HepG2 (cell line): ENCODE data around the gene CGREF1. TPM values are rescaled to one million over a fixed set of nuclear protein-coding genes. Genes with fewer than 3 reads are reported as not detected.

Source experiments
- AHR ChIP-seq: IDR thresholded peaks from 2 replicates; pipeline ENCODE4 v1.6.1; 2018; ENCODE audit warnings: missing genetic modification reagents, missing compliant biosample characterization
- ATRX ChIP-seq: sonication (generic); formaldehyde crosslinking; IDR thresholded peaks from 2 replicates; pipeline ENCODE4 v1.4.0; 2020; ENCODE audit warnings: missing genetic modification reagents, borderline replicate concordance
- BCL6 ChIP-seq: IDR thresholded peaks from 2 replicates; pipeline ENCODE4 v1.6.1; 2016; ENCODE audit warnings: missing genetic modification reagents, missing compliant biosample characterization
- EP300 ChIP-seq, 3 experiments: sonication (generic) in 1 of 3; formaldehyde crosslinking in 1 of 3; IDR thresholded peaks; 2 replicates each; pipeline versions ENCODE4 v1.5.1 to v1.6.1; 2011 to 2020; ENCODE audit warnings: low read depth in 2 of 3, low read length in 2 of 3, borderline replicate concordance in 1 of 3, improper control_type of control experiment in 1 of 3, mild to moderate bottlenecking in 1 of 3, missing genetic modification reagents in 1 of 3, moderate library complexity in 1 of 3
- FLYWCH1 ChIP-seq: sonication (generic); formaldehyde crosslinking; IDR thresholded peaks from 2 replicates; pipeline ENCODE4 v1.8.1; 2023; ENCODE audit warnings: mild to moderate bottlenecking, missing genetic modification reagents
- HMG20B ChIP-seq: conservative IDR thresholded peaks from 2 replicates; pipeline ENCODE4 v1.6.1; 2016; ENCODE audit warnings: missing genetic modification reagents, missing compliant biosample characterization
- IRX3 ChIP-seq: sonication (generic); formaldehyde crosslinking; IDR thresholded peaks from 2 replicates; pipeline ENCODE4 v1.8.1; 2023; ENCODE audit warnings: mild to moderate bottlenecking, low read depth, missing genetic modification reagents, borderline replicate concordance
- KMT2B ChIP-seq: IDR thresholded peaks from 2 replicates; pipeline ENCODE4 v1.6.1; 2016; ENCODE audit warnings: missing genetic modification reagents, missing compliant biosample characterization
- MEF2D ChIP-seq: sonication (generic); formaldehyde crosslinking; IDR thresholded peaks from 2 replicates; pipeline ENCODE4 v1.5.1; 2020; ENCODE audit warnings: mild to moderate bottlenecking, missing genetic modification reagents
- MTA1 ChIP-seq: sonication (generic); formaldehyde crosslinking; IDR thresholded peaks from 2 replicates; pipeline ENCODE4 v1.4.0; 2020; ENCODE audit warnings: missing genetic modification reagents, mild to moderate bottlenecking, borderline replicate concordance
- NCOA2 ChIP-seq: sonication (generic); formaldehyde crosslinking; IDR thresholded peaks from 2 replicates; pipeline ENCODE4 v1.8.0; 2022; ENCODE audit warnings: inconsistent platforms
- NR2F1 ChIP-seq, 2 experiments: fragments of 450-650 bp in 1 of 2; formaldehyde crosslinking in 1 of 2; IDR thresholded peaks; 2 replicates each; pipeline versions ENCODE4 v1.5.0 to v1.6.1; 2016 to 2020; ENCODE audit warnings: mild to moderate bottlenecking in 1 of 2, missing compliant biosample characterization in 1 of 2, missing genetic modification reagents in 1 of 2, moderate library complexity in 1 of 2
- ONECUT2 ChIP-seq: sonication (generic); formaldehyde crosslinking; IDR thresholded peaks from 2 replicates; pipeline ENCODE4 v1.4.0; 2020; ENCODE audit warnings: missing genetic modification reagents
- TARDBP ChIP-seq: sonication (generic); formaldehyde crosslinking; IDR thresholded peaks from 2 replicates; pipeline ENCODE4 v1.8.0; 2022; ENCODE audit warnings: mild to moderate bottlenecking, missing genetic modification reagents
- XBP1 ChIP-seq: sonication (generic); formaldehyde crosslinking; IDR thresholded peaks from 2 replicates; pipeline ENCODE4 v1.5.0; 2020; ENCODE audit warnings: missing genetic modification reagents
- ZFX ChIP-seq: sonication (generic); formaldehyde crosslinking; IDR thresholded peaks from 2 replicates; pipeline ENCODE4 v1.4.0; 2020; ENCODE audit warnings: mild to moderate bottlenecking, low read depth, missing genetic modification reagents, moderate library complexity
- ZMYM2 ChIP-seq: sonication (generic); formaldehyde crosslinking; IDR thresholded peaks from 2 replicates; pipeline ENCODE4 v1.8.0; 2022; ENCODE audit warnings: mild to moderate bottlenecking, missing genetic modification reagents
- ZNF207 ChIP-seq: fragments of 450-650 bp; IDR thresholded peaks from 2 replicates; pipeline ENCODE4 v1.6.1; 2016; ENCODE audit warnings: antibody characterized with exemption, borderline replicate concordance
- ZNF3 ChIP-seq: IDR thresholded peaks from 2 replicates; pipeline ENCODE4 v1.7.0; 2017; ENCODE audit warnings: inconsistent platforms
- ZNF672 ChIP-seq: sonication (generic); formaldehyde crosslinking; IDR thresholded peaks from 2 replicates; pipeline ENCODE4 v1.8.1; 2022; ENCODE audit warnings: missing genetic modification reagents
- polyA plus RNA-seq, 8 experiments: library from polyadenylated mRNA; depleted of rRNA in 3 of 8; stranded (reverse) in 7 of 8; unstranded in 1 of 8; fragments of >200 nt; fragmentation: Illumina TruSeq in 4 of 8; extraction: Trizol in 4 of 8; gene quantifications; 2 replicates each; pipeline versions ENCODE4 v1.2.1 to v1.2.3, GENCODE V29; 2011 to 2016; ENCODE audit warnings: low read depth in 4 of 8, missing spikeins in 1 of 8, mixed read lengths in 1 of 8; ENCODE audit not compliant: insufficient read depth in 1 of 8
- total RNA-seq, 5 experiments: library from RNA; depleted of rRNA; stranded (reverse); fragments of >200 nt; fragmentation: Illumina TruSeq; extraction: Trizol; gene quantifications; 2 replicates each; pipeline ENCODE4 v1.2.3, GENCODE V29; 2016; ENCODE audit warnings: low read depth in 1 of 5
- TF ChIP-seq, protein P1 (sequence below): sonication (generic); formaldehyde crosslinking; IDR thresholded peaks from 2 replicates; pipeline ENCODE4 v1.5.1; 2020; ENCODE audit warnings: missing genetic modification reagents, mild to moderate bottlenecking, borderline replicate concordance
- TF ChIP-seq, protein P2 (sequence below): sonication (generic); formaldehyde crosslinking; IDR thresholded peaks from 2 replicates; pipeline ENCODE4 v1.5.0; 2020; ENCODE audit warnings: missing genetic modification reagents
- TF ChIP-seq, protein P3 (sequence below): sonication (generic); formaldehyde crosslinking; IDR thresholded peaks from 2 replicates; pipeline ENCODE4 v1.4.0; 2020; ENCODE audit warnings: missing genetic modification reagents
- TF ChIP-seq, protein P4 (sequence below): sonication (generic); formaldehyde crosslinking; IDR thresholded peaks from 2 replicates; pipeline ENCODE4 v1.4.0; 2020; ENCODE audit warnings: missing genetic modification reagents

The CGREF1 gene
- total and polyA plus RNA-seq, 2 of the 13 experiments (the other 11 are each of a cell fraction or from before 2014, with no cell fraction given): 13.9 to 23.4 TPM

DNA sequence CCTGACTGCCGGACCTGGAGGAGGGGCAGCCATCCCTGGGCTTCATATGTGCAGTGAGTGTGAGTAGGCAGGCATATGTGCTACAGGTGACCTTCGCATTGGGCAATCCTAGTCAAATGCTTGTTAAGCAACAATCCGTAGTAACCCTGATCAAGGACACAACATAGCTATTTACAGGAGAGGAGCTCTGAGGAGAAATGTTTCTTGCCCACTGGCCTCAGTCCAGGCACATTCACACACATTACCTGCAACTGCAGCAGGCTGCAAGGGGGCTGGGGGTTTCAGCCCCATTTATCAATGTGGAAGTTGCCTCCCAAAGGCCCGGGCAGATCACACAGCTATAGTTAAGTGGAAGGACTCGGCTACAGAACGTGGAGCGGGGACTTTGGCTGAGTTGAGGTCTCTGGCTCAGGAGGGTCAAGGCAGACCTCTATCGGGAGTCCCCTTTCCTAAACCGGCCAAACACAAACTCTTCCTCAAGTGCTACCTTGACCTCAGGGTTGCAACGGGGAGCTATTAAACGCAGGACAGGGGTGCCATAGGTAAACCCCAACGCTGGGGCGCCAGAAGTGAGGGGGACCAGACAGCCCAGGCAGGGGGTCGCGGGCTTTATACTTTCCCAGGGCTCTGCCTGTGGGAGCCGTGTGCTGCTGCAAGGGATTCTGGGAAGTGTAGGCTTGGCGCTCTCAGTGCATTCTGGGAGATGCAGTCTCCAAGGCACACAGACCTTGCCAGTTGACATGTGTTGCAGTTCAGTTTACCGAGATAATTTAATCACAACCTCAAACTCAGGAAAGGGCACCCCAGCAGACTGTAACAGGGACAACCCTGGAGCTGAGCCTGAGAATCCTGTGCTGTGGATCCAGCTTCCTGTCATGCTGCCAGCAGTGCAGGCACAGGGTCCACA, 22.9 kb downstream of the CGREF1 start (continued):
- peak; percentile 88 to 89 for TF ChIP-seq EP300 (IDR thresholded peaks at IDR 0.05; ENCODE audit: low read depth in 2 of 2, low read length in 2 of 2)
- peak; percentile 80 for TF ChIP-seq EP300 (CRISPR knock-in tag; IDR thresholded peaks at IDR 0.05; ENCODE audit: borderline replicate concordance)
- peak; percentile 77 for TF ChIP-seq ZMYM2
- TF ChIP-seq ONECUT2 (CRISPR knock-in tag): 0 out of 2 replicates have a peak, but pooled peaks have one; percentile 25
- no peak for TF ChIP-seq ZNF3
- TF ChIP-seq, protein P1, sequence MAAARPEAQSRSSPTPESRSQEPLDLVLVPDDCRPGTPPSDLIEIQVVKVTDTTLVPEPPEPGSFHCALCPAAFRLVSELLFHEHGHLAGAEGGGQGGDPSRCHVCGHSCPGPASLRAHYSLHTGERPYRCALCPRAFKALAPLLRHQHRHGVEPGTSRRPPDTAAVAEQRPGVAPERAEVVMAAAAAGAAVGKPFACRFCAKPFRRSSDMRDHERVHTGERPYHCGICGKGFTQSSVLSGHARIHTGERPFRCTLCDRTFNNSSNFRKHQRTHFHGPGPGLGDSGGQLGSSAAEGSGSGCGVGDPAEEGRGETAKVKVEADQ (CRISPR knock-in tag): peak; percentile 88
- peak; percentile 95 for TF ChIP-seq NCOA2 (CRISPR knock-in tag)
- TF ChIP-seq MTA1 (CRISPR knock-in tag): peak; percentile 69; the same call in 1 of the 2 replicates
- TF ChIP-seq ZFX (CRISPR knock-in tag): peak; percentile 85
- no peak for TF ChIP-seq ATRX
- TF ChIP-seq, protein P2, sequence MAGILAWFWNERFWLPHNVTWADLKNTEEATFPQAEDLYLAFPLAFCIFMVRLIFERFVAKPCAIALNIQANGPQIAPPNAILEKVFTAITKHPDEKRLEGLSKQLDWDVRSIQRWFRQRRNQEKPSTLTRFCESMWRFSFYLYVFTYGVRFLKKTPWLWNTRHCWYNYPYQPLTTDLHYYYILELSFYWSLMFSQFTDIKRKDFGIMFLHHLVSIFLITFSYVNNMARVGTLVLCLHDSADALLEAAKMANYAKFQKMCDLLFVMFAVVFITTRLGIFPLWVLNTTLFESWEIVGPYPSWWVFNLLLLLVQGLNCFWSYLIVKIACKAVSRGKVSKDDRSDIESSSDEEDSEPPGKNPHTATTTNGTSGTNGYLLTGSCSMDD (CRISPR knock-in tag): no peak
- TF ChIP-seq NR2F1 (CRISPR knock-in tag; IDR thresholded peaks at IDR 0.05): peak; percentile 55 to 73; a peak in 3 of 4 replicates
- peak; percentile 68 for TF ChIP-seq KMT2B (CRISPR knock-in tag)
- TF ChIP-seq TARDBP: peak; percentile 99
- TF ChIP-seq IRX3 (CRISPR knock-in tag): peak; percentile 59
- TF ChIP-seq XBP1 (CRISPR knock-in tag): peak; percentile 88; the same call in 1 of the 2 replicates
- no peak; the same call in 1 of the 2 replicates for TF ChIP-seq AHR (CRISPR knock-in tag)
- TF ChIP-seq MEF2D (CRISPR knock-in tag): peak; percentile 64; the same call in 1 of the 2 replicates
- TF ChIP-seq, protein P3, sequence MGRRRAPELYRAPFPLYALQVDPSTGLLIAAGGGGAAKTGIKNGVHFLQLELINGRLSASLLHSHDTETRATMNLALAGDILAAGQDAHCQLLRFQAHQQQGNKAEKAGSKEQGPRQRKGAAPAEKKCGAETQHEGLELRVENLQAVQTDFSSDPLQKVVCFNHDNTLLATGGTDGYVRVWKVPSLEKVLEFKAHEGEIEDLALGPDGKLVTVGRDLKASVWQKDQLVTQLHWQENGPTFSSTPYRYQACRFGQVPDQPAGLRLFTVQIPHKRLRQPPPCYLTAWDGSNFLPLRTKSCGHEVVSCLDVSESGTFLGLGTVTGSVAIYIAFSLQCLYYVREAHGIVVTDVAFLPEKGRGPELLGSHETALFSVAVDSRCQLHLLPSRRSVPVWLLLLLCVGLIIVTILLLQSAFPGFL (CRISPR knock-in tag): peak; percentile 24; the same call in 1 of the 2 replicates
- TF ChIP-seq, protein P4, sequence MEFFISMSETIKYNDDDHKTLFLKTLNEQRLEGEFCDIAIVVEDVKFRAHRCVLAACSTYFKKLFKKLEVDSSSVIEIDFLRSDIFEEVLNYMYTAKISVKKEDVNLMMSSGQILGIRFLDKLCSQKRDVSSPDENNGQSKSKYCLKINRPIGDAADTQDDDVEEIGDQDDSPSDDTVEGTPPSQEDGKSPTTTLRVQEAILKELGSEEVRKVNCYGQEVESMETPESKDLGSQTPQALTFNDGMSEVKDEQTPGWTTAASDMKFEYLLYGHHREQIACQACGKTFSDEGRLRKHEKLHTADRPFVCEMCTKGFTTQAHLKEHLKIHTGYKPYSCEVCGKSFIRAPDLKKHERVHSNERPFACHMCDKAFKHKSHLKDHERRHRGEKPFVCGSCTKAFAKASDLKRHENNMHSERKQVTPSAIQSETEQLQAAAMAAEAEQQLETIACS (CRISPR knock-in tag): peak; percentile 42; the same call in 1 of the 2 replicates
- TF ChIP-seq ZNF672 (CRISPR knock-in tag): no peak
- TF ChIP-seq BCL6 (CRISPR knock-in tag): peak; percentile 89
- TF ChIP-seq ZNF207: no peak
- TF ChIP-seq FLYWCH1 (CRISPR knock-in tag): no peak
- TF ChIP-seq HMG20B (CRISPR knock-in tag): peak; percentile 95
